DMS79 (cell line): ENCODE measurements around the gene ZNF683.

ENCODE experiments used
- DNase-seq: peaks from one replicate; lab custom pipeline; 2025; lab: John Stamatoyannopoulos, UW

ZNF683 gene

GRCh38 chr1:26358411-26359384, 13.9 kb downstream of the ZNF683 start:
- no peak for DNase-seq

- no peak for DNase-seq
These were observed 15.4 kb downstream of the ZNF683 start for GRCh38 chr1:26357121-26357602.

- no peak for DNase-seq
These were observed 16.4 kb downstream of the ZNF683 start for GRCh38 chr1:26356106-26356505.

- no peak for DNase-seq
These were observed 17.6 kb downstream of the ZNF683 start for GRCh38 chr1:26354972-26355371.

GRCh38 chr1:26353976-26354820, 18.4 kb downstream of the ZNF683 start, which contains the start of gene CRYBG2:
TSS of gene CRYBG2 (minus strand) at chr1:26354130. CDS start at chr1:26346657, 7,473 bp downstream.
- DNase-seq, result no peak

GRCh38 chr1:26353210-26353859, 19.2 kb downstream of the ZNF683 start:
- DNase-seq, result no peak

GRCh38 chr1:26352338-26352679, 20.2 kb downstream of the ZNF683 start:
- DNase-seq, result no peak

GRCh38 chr1:26351590-26352337, 20.8 kb downstream of the ZNF683 start:
- DNase-seq, result no peak

- DNase-seq, result no peak
These were observed 21.6 kb downstream of the ZNF683 start for GRCh38 chr1:26350701-26351589.

- no peak for DNase-seq
These were observed 22.2 kb downstream of the ZNF683 start for GRCh38 chr1:26350343-26350700.

GRCh38 chr1:26349877-26350244, 22.7 kb downstream of the ZNF683 start:
- no peak for DNase-seq

GRCh38 chr1:26349188-26349876, 23.2 kb downstream of the ZNF683 start:
- DNase-seq, result no peak

- no peak for DNase-seq
These were observed 26.1 kb downstream of the ZNF683 start for GRCh38 chr1:26346274-26347033.

- no peak for DNase-seq
These were observed 26.8 kb downstream of the ZNF683 start for GRCh38 chr1:26345718-26346117.

- DNase-seq, result no peak
These were observed 28.2 kb downstream of the ZNF683 start for GRCh38 chr1:26344147-26344920.

- DNase-seq, result no peak
These were observed 32.5 kb downstream of the ZNF683 start for GRCh38 chr1:26340047-26340481.

- DNase-seq, result no peak
These were observed 33.9 kb downstream of the ZNF683 start for GRCh38 chr1:26338670-26339069.

- no peak for DNase-seq
These were observed 34.9 kb downstream of the ZNF683 start for GRCh38 chr1:26337625-26338024.
